PC-9 (cell line): Measurements from ENCODE around the gene TMSB4X.

Experiments
- EZH2 ChIP-seq: fragments of 200-600 bp; sonication (generic); IDR thresholded peaks from 2 replicates; pipeline ENCODE4 v1.8.0; 2017; ENCODE audit warnings: antibody characterized with exemption, low read depth
- TF ChIP-seq, protein P1 (sequence below): fragments of 200-600 bp; sonication (generic); conservative IDR thresholded peaks from 2 replicates; pipeline ENCODE4 v1.6.1; 2017; ENCODE audit warnings: mixed run types, antibody characterized with exemption, mild to moderate bottlenecking, moderate library complexity

DNA sequence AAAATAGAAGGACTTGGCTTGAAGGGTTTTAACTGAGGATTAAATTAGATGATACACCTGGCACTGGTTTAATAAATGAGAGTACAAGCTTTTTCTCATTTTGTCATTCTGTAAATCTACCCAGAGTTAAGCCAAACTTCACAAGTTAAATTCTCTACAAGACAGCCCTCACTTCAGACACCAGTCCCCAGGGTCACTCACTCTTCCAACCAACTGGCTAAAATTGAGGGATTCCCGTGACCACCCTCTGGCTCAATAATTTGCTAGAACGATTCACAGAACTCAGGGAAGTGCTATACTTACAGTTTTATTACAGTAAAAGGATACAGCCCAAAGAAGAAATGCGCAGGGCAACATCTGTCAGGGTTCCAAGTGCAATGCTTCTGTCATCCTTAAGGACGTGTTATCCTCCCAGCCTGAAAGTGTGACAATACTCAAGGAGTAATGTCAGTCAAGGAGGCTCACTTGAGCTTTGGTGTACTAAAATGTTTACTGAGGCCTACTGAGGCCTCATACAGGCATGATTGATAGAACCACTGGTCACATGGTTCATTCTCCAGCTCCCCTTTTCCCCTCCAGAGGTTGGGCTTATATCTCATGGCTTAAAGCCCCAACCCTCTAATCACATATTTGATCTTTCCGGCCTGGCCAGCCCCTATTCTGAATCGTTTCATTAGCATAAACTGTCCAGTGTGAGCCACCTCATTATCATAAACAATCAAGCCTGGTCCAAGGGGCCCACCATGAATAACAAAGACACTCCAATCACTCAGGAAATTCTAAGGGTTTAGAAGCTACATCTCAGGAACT is 9.6 kb upstream of the TMSB4X start:
- TF ChIP-seq, protein P1, sequence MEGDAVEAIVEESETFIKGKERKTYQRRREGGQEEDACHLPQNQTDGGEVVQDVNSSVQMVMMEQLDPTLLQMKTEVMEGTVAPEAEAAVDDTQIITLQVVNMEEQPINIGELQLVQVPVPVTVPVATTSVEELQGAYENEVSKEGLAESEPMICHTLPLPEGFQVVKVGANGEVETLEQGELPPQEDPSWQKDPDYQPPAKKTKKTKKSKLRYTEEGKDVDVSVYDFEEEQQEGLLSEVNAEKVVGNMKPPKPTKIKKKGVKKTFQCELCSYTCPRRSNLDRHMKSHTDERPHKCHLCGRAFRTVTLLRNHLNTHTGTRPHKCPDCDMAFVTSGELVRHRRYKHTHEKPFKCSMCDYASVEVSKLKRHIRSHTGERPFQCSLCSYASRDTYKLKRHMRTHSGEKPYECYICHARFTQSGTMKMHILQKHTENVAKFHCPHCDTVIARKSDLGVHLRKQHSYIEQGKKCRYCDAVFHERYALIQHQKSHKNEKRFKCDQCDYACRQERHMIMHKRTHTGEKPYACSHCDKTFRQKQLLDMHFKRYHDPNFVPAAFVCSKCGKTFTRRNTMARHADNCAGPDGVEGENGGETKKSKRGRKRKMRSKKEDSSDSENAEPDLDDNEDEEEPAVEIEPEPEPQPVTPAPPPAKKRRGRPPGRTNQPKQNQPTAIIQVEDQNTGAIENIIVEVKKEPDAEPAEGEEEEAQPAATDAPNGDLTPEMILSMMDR: no peak
- no peak for TF ChIP-seq EZH2
